ENCODE measurements around the gene VSIG10L2.

The VSIG10L2 gene

DNA sequence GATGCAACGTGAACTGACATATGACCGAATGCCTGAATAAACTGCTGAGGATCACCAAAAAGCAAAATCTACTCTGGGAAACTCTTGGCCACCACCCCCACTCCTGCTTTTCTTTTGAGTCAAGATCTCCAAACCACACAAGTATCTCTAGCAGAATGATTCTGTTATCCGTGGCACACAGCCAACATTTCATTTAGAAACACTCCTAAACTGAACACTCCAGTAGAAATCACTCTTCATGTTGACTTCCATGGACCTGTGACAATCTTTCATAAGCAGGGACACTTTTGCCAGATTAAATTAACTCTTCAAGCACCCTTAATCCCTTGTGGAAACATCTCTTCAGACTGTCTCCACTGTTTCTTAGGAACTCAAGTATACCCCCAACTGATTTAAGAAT is 44.4 kb downstream of the VSIG10L2 start:
- ChIA-PET CTCF (no interaction called here), POLR2A (no interaction called here)
- TF ChIP-seq ZEB2 (tag by site-specific recombination; IDR thresholded peaks at IDR 0.05) = peak; percentile 49; the same call in 1 of the 2 replicates
- TF ChIP-seq ZBTB8A (tag by site-specific recombination; IDR thresholded peaks at IDR 0.05) = no peak
- TF ChIP-seq, protein P1, sequence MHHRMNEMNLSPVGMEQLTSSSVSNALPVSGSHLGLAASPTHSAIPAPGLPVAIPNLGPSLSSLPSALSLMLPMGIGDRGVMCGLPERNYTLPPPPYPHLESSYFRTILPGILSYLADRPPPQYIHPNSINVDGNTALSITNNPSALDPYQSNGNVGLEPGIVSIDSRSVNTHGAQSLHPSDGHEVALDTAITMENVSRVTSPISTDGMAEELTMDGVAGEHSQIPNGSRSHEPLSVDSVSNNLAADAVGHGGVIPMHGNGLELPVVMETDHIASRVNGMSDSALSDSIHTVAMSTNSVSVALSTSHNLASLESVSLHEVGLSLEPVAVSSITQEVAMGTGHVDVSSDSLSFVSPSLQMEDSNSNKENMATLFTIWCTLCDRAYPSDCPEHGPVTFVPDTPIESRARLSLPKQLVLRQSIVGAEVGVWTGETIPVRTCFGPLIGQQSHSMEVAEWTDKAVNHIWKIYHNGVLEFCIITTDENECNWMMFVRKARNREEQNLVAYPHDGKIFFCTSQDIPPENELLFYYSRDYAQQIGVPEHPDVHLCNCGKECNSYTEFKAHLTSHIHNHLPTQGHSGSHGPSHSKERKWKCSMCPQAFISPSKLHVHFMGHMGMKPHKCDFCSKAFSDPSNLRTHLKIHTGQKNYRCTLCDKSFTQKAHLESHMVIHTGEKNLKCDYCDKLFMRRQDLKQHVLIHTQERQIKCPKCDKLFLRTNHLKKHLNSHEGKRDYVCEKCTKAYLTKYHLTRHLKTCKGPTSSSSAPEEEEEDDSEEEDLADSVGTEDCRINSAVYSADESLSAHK (tag by site-specific recombination; IDR thresholded peaks at IDR 0.05) = peak; percentile 50
- peak; percentile 58 for TF ChIP-seq ZXDB (tag by site-specific recombination; IDR thresholded peaks at IDR 0.05)
- peak; percentile 56; the same call in 1 of the 2 replicates for TF ChIP-seq ZNF561 (tag by site-specific recombination; IDR thresholded peaks at IDR 0.05; ENCODE audit: borderline replicate concordance)
- 0 out of 2 replicates have a peak, but pooled peaks have one; percentile 18 for TF ChIP-seq ZNF843 (tag by site-specific recombination; IDR thresholded peaks at IDR 0.05)
- TF ChIP-seq, protein P2, sequence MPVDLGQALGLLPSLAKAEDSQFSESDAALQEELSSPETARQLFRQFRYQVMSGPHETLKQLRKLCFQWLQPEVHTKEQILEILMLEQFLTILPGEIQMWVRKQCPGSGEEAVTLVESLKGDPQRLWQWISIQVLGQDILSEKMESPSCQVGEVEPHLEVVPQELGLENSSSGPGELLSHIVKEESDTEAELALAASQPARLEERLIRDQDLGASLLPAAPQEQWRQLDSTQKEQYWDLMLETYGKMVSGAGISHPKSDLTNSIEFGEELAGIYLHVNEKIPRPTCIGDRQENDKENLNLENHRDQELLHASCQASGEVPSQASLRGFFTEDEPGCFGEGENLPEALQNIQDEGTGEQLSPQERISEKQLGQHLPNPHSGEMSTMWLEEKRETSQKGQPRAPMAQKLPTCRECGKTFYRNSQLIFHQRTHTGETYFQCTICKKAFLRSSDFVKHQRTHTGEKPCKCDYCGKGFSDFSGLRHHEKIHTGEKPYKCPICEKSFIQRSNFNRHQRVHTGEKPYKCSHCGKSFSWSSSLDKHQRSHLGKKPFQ (tag by site-specific recombination; IDR thresholded peaks at IDR 0.05) = peak; percentile 55
- TF ChIP-seq WT1 (tag by site-specific recombination; IDR thresholded peaks at IDR 0.05) = peak; percentile 90
- TF ChIP-seq ZNF335 (tag by site-specific recombination; conservative IDR thresholded peaks at IDR 0.05) = 0 out of 2 replicates have a peak, but pooled peaks have one; percentile 33
- peak; percentile 88 for TF ChIP-seq OSR2 (tag by site-specific recombination; IDR thresholded peaks at IDR 0.05)
- TF ChIP-seq, protein P3, sequence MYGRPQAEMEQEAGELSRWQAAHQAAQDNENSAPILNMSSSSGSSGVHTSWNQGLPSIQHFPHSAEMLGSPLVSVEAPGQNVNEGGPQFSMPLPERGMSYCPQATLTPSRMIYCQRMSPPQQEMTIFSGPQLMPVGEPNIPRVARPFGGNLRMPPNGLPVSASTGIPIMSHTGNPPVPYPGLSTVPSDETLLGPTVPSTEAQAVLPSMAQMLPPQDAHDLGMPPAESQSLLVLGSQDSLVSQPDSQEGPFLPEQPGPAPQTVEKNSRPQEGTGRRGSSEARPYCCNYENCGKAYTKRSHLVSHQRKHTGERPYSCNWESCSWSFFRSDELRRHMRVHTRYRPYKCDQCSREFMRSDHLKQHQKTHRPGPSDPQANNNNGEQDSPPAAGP (tag by site-specific recombination; IDR thresholded peaks at IDR 0.05) = no peak
- TF ChIP-seq, protein P4, sequence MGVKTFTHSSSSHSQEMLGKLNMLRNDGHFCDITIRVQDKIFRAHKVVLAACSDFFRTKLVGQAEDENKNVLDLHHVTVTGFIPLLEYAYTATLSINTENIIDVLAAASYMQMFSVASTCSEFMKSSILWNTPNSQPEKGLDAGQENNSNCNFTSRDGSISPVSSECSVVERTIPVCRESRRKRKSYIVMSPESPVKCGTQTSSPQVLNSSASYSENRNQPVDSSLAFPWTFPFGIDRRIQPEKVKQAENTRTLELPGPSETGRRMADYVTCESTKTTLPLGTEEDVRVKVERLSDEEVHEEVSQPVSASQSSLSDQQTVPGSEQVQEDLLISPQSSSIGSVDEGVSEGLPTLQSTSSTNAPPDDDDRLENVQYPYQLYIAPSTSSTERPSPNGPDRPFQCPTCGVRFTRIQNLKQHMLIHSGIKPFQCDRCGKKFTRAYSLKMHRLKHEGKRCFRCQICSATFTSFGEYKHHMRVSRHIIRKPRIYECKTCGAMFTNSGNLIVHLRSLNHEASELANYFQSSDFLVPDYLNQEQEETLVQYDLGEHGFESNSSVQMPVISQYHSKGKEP (tag by site-specific recombination; IDR thresholded peaks at IDR 0.05) = peak; percentile 20; the same call in 1 of the 2 replicates
- peak; percentile 72 for TF ChIP-seq ZBTB17 (tag by site-specific recombination; IDR thresholded peaks at IDR 0.05)
- TF ChIP-seq, protein P5, sequence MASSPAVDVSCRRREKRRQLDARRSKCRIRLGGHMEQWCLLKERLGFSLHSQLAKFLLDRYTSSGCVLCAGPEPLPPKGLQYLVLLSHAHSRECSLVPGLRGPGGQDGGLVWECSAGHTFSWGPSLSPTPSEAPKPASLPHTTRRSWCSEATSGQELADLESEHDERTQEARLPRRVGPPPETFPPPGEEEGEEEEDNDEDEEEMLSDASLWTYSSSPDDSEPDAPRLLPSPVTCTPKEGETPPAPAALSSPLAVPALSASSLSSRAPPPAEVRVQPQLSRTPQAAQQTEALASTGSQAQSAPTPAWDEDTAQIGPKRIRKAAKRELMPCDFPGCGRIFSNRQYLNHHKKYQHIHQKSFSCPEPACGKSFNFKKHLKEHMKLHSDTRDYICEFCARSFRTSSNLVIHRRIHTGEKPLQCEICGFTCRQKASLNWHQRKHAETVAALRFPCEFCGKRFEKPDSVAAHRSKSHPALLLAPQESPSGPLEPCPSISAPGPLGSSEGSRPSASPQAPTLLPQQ (tag by site-specific recombination; IDR thresholded peaks at IDR 0.05) = peak; percentile 88
- 0 out of 2 replicates have a peak, but pooled peaks have one; percentile 30 for TF ChIP-seq OVOL3 (tag by site-specific recombination; IDR thresholded peaks at IDR 0.05)
- TF ChIP-seq, protein P6, sequence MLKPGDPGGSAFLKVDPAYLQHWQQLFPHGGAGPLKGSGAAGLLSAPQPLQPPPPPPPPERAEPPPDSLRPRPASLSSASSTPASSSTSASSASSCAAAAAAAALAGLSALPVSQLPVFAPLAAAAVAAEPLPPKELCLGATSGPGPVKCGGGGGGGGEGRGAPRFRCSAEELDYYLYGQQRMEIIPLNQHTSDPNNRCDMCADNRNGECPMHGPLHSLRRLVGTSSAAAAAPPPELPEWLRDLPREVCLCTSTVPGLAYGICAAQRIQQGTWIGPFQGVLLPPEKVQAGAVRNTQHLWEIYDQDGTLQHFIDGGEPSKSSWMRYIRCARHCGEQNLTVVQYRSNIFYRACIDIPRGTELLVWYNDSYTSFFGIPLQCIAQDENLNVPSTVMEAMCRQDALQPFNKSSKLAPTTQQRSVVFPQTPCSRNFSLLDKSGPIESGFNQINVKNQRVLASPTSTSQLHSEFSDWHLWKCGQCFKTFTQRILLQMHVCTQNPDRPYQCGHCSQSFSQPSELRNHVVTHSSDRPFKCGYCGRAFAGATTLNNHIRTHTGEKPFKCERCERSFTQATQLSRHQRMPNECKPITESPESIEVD (tag by site-specific recombination; IDR thresholded peaks at IDR 0.05) = peak; percentile 88
- TF ChIP-seq ZNF175 (tag by site-specific recombination; IDR thresholded peaks at IDR 0.05) = no peak
- 0 out of 2 replicates have a peak, but pooled peaks have one; percentile 49 for TF ChIP-seq ZNF610 (tag by site-specific recombination; IDR thresholded peaks at IDR 0.05; ENCODE audit: borderline replicate concordance)
- TF ChIP-seq IKZF3 (tag by site-specific recombination; IDR thresholded peaks at IDR 0.05) = peak; percentile 55; the same call in 1 of the 2 replicates
- TF ChIP-seq MZF1 (tag by site-specific recombination; IDR thresholded peaks at IDR 0.05; ENCODE audit: borderline replicate concordance) = 0 out of 2 replicates have a peak, but pooled peaks have one; percentile 54
- no peak for TF ChIP-seq ZNF214 (tag by site-specific recombination; IDR thresholded peaks at IDR 0.05; ENCODE audit: borderline replicate concordance)
- peak; percentile 57; the same call in 1 of the 2 replicates for TF ChIP-seq ZFP69B (tag by site-specific recombination; IDR thresholded peaks at IDR 0.05)
- TF ChIP-seq GLIS1 (tag by site-specific recombination; IDR thresholded peaks at IDR 0.05) = peak; percentile 34; the same call in 1 of the 2 replicates
- peak; percentile 51; the same call in 1 of the 2 replicates for TF ChIP-seq FEZF1 (tag by site-specific recombination; IDR thresholded peaks at IDR 0.05)
- no peak for TF ChIP-seq KLF16 (tag by site-specific recombination; IDR thresholded peaks at IDR 0.05)
- Histone ChIP-seq H3K27ac (ENCODE audit: extremely low read depth, low read depth, low read length) (no peak overlapping the region), H3K4me3 (ENCODE audit: low read depth, low read length) (no peak overlapping the region), H3K9me3 (ENCODE audit: control insufficient read depth, insufficient read depth, low read depth, low read length) (no peaks in the 10 kb centered on the region), H3K36me3 (ENCODE audit: control insufficient read depth in 2 of 2, insufficient read depth in 1 of 2, low read length in 2 of 2) (peaks cover 0 to 44% of the 10 kb centered on the region in 2 experiments; a peak in 1 of 3 replicates), H3K4me1 (ENCODE audit: control insufficient read depth, insufficient read depth, low read length) (peaks cover 3% of the 10 kb centered on the region; the same call in 1 of the 2 replicates)
